GM19351 (cell line): ENCODE measurements around the gene NXN.

Experiments
- ATAC-seq: cut with Tn5 transposase; IDR thresholded peaks from one replicate; pipeline ENCODE4 v1.9.1; 2021; ENCODE audit warnings: mild to moderate bottlenecking, moderate library complexity; ENCODE audit not compliant: unreplicated experiment

NXN gene

DNA sequence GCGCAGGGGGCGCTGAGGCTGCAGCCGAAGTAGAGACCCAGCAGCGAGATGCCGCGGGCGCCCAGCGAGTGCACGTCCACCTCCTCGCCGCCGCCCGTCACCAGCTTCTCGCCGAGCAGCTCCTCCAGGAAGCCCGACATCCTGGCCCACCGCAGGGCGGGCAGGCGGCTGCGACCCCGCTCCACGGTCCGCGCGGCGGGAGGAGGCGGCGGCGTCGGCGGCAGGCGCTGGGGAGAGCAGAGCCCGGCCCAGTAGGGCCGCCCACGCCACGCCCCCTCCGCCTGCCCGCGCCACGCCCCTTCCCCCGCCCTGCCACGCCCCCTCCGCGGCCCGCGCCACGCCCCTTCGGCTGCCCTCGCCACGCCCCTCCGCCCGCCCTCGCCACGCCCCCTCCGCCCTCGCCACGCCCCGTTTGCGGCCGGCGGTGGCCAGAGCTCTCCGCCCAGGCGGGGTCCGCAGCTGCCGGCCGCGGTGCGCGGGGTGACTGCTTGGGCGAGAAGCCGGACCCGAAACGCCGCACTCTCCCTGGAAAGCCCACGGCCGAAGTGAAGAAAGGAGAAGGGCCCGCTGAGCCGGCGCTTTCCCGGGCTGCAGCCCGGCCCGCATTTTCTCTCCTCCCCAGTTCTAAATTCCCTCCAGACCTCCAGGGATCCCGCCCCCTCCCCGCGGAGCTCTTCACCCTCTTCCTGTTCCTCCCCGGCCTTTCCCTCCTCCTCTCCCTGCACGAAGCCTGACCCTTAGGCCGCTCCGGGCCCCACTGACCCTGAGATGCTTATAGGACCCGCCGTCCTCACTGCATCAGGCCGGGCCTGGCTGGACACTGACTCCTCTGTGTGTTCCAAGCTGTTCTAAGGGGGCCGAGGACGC, at the start of gene NXN:
NXN (minus strand) TSS at position 238 of the 867 bp plus-strand sequence.
- peak; percentile 66 for ATAC-seq

DNA sequence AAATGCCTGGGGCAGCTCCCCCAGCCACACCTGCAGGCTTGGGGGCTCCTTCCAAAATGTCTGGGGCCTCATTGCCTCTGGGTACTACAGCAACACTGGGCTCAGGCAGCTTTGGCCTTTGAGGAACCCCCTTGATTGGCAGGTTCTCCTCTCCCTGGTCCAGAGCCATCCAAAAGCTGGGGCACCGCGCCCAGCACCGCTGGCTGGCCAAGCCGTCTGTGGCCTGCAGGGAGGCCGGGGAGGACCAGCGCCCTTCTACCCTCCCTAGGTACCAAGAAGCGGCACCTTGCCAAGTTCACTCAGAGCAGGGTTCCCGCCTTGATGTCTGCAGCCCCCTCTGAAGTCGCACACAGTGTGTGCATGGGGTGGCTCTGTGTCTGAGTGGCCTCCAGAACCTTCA, 47.5 kb upstream of the NXN start:
- no peak for ATAC-seq

DNA sequence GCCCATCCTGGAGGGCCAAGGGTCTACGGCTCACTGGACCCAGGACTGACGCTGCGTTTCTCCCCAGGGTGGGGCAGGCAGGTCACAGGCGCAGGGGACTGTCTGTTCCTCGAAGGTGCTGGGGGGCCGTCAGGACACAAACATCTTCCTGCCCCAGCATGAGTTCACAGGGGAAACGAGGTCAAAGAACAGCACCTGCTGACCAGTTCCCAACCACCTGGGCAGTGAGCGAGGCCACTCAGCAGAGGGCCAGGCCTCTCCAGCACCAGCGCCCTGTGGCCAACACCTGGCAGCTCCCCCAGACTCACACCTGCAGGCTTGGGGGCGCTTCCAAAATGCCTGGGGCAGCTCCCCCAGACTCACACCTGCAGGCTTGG, 47.0 kb upstream of the NXN start:
- no peak for ATAC-seq

DNA sequence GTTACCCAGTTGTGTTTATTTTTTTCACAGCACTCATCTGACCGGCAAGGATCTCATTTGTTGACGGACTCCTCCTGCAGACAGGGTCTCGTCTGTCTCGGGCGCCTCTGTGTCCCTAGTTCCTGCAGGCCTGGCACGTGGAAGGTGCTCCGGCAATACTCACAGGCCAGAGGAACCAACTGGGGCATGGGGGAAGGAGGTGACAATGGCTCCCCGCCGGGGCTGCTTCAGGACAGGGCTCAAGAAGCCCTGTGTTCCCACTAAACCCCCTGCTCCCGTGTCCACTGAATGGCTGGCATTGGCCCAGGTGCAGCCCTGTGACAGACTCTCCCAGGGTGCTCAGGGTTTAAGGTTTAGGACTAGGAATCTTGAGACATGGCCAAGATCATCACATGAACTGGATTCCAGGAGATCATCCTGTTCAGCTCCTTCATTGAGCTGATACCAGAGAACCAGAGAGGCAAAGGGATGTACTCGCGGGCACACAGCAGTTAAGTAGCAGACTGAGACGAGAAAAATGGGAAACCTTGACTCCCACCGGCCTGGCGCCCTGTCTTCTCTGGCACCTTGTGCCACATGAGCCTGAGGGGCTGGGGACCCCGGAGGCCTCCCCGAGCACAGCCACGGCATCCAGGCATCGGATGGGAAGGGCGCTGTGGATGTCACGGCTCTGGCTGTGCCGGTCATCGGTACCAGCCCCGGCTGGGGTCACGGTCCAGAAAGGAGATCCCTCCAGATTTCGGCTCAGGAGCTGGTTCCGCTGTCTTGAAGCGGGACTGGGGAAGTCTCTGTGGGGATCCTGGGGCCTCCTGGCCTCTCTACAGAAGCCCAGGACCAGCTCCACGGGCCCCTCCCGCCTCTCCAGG, 46.4 kb upstream of the NXN start:
- ATAC-seq, result no peak

DNA sequence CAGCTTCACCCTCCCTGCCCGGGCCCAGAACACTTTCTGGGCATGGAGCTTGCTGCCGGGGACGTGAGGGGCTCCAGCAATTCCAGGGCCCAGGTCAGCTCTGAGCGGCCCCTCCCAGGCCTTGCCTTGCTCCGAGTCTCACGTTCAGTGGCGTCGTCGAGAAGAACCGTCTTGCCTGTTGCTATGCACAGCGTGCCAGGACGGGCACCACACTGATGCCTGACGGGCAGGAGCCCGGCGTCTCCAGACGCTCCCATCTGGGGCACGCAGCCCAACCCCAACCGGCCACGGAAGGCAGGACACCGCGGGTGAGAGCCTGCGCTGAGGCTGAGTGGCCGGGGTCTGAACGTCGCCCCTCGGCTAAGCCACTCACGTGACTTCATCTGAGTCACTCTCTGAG, 44.5 kb upstream of the NXN start:
- ATAC-seq, result no peak

DNA sequence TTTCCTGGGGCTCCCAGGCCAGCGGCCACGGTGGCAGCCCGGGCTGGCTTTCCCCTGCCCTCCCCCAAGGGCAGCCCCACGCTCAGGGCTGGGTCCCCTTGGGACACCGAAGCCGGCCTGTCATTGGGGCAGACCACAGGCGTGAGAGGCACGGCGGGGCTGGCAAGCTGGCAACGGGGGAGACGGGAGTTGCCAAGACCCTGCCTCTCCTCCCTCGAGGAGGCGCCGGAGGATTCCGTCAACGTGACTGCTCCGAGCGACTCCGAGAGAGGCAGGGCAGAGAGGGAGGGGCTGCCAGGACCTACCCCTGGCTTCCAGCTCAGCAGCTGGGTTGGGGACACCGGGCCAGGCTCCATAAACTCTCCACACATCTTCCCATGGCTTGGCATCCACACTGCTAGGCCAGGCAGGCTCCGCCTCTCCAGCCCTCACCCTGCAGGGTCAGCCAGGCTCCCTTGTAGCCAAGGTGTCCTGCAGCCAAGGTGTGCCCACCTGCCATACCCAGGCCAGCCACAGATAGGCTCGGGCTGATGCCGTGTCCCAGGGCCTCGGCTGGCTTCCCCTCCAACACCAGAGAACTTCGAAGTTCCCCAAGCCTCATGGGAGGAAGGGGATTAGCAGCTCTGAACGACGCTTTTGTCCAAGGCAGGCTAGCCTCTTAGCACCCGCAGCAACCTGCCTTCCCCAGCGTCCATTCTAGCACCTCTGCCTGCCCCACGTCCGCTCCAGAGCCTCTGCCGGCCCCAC, 42.9 kb upstream of the NXN start:
- no peak for ATAC-seq

DNA sequence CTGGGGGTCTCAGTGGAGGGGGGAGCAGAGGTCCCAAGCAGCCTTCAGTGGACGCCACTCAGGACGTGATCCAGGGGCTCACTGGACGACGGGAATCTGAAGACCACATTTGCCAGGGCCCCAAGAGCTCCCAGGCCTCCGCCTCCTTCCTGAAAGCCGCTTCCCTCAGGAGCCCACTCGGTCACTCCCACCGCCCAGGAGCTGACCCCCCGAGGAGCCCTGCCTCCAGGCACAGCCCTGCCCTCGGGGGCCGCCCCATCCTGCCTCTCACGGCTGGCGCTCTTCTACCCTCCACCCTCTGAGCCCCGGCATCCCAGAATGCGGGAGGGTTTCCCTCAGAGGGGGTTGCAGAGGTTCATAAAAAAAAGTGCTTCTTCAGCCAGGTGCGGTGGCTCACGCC, 41.6 kb upstream of the NXN start:
- ATAC-seq, result no peak

DNA sequence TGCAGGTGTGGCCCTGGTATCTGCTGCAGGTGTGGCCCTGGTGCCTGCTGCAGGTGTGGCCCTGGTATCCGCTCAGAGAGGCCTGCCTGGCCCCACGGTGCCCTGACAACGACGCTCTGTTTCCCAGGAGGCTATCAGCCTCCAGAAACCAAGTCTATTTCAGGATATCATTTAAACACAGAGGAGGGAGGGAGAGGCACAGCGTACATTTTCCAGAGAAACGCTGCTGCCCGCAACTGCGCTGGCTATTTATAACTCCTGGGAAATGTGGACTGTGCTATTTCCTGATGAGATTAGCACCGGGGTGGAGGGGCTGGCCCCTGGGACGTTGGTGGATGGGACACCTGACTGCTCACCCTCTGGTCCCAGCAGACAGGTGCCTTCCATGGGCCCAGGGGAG, 39.9 kb upstream of the NXN start:
- ATAC-seq, result no peak

DNA sequence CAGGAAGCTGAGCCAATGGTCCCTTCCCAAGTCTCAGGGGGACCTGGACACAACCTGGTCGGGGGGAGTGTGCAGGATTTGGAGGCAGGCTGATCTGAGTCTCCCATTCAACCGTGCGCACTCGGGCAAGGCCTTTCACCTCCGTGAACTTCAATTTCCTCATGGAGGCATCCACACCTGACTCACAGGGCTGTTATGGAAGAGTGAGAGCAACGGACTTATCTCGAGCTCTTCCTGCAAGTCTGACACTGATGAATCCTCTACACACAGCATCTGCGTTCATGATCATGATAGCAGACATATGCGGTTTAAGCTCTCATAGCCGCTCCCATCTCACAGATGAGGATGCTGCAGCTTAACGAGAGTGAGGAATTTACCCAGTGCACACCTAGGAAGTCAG, 39.0 kb upstream of the NXN start:
- no peak for ATAC-seq

DNA sequence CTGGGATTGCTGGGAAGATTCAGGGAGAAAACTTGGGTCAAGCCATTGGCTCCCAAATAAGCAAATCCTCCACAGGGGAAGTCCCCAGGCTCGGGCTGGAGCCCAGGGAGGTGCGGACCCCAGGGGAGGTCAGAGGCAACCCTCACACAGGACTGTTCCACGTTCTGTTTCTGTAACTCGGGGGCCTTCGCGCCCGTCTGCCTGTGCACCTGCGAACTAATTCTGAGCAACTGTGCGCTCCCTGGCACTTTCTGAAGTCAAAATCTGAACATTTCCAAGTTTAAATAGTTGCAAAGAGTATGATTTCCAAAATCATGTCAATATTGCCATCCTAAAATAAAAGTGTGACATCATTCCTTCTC, 34.1 kb upstream of the NXN start:
- no peak for ATAC-seq

DNA sequence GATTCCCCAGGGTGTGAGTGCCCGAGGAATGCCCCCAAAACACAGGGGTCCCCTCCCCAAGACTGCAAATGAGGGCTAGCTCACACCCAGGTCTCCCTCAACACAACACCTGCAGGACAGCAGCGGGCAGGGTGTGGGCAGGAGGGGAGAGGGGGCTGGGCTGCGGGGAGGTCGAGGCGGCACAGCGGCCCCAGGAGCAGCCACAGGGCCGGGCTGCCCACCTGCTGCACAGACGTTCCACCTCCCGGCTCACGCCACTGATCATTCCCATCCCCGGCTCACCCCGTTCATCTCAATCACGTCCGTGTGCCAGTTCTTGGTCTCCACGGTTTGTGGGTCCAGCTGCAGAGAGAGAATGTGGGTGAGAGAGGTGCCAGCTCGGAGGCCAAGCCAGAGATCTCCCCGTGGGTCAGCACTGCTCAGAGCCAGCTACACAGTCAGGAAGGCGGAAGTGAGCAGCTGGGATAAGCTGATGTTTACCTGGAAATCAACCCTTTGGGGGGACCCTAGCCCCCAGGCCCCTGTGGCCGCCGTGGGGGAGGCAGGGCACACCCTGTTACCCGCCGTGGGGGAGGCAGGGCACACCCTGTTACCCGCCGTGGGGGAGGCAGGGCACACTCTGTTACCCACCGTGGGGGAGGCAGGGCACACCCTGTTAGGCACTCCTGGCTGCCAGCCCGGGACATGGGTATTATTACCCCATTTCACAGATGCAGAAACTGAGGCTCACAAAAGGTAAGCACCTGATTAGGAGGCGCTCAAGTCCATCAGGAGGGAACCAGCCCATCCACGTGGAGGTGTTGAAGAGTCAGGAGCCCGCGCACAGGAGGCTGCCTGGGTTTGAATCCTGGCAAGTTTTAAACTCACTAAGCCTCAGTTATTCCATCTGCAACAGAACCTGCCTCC, 33.5 kb upstream of the NXN start:
- no peak for ATAC-seq

DNA sequence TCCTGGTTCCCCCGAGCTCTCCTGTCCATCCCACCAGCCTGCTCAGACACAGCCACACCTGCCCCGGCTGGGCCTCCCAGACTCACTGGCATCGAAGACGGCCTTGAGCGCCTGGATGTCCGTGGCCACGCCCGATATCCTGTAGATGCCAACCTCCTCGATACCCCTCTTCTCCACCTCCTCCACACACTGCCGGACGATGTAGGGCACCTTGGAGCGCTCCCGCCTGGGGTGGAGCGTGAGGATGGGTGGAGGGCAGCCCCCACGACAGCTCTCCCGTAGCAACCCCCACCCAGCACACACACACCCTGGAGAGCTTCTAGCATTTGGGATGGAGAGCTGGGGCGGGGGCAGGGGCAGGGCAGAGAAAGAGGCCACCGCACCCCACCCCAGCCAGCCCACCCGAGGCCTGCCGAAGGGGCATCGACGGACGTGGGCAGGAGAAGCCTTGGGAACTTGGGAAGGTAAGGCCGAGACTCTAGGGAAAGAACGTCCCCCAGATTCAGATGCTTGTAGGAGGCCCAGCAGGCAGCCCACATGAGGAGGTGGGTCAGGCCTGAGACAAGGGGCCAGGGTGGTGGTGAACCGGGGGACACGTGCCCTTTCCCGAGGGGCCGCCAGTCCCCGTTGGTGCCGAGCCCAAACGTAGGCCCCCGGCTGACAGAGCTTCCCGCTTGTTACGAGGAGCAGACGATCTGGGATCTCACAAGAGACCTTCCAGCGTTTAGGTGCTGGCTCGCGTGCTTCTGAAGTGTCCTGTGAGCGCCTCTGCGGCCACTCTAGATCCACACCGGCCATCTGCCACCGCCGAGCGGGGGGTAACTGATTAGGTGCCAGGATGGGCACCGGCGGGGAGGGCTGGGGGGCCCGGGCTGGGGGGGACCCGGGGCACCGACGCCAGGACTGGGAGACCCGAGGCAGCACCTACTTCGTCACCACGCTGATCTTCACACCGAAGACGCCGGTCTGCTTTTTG, 32.5 kb upstream of the NXN start:
- ATAC-seq, result no peak

DNA sequence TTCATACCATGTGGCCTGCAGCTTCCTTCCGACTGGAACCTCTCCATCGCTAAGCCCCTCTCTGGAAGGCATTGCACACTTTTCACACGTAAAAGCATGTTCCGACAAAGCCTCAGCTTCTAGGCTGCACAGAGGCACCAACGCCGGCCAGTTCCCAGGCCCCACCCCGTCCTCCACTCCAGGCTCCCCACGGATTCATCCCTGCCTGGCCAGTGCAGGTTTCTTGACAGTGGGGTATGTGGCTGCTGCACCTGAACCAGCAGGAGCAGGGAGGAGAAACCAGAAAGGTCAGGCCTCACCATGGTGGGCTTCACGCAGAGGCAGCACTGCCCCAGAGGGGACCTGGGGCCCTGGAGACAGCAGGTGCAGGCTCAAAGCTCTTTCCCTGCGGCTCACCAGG, 31.6 kb upstream of the NXN start:
- ATAC-seq, result no peak

DNA sequence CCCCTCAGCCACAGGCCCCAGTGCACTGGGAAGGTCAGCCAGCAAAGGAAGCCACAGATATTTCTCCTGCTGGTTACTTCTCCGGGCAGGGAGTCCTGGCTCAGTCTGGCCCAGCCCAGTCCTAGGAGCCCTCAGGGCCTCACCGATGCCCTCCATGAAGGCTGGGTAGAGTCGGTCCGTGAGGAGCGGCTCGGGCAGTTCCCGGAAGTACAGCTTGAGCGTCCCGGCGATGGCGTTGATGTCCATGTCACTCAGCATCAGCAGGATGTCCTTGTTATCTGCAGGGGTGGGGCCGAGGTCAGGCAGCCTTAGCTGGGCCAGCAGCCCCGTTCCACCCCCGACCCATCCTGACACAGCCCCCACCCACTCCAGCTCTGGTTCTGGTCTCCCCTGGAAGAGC, 31.0 kb upstream of the NXN start:
- ATAC-seq, result no peak

DNA sequence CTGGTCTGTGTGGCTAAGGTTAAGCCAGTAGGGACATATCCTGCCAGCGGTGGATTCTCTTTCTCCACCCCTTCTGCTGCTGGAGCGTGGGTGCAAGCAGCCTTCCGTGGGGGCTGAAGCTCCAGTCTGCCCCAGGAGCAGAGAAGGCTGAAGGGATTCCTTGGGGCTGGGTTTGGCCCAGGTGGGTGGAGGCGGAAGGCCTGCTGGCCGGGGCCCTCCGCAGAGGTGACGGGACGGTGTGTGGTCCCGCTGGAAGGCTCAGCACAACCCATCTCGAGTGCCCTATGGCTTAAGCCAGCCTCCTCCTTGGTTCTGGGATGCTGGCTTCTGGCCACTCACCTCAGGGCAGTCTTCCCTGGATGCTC, 30.5 kb upstream of the NXN start:
- ATAC-seq, result no peak

DNA sequence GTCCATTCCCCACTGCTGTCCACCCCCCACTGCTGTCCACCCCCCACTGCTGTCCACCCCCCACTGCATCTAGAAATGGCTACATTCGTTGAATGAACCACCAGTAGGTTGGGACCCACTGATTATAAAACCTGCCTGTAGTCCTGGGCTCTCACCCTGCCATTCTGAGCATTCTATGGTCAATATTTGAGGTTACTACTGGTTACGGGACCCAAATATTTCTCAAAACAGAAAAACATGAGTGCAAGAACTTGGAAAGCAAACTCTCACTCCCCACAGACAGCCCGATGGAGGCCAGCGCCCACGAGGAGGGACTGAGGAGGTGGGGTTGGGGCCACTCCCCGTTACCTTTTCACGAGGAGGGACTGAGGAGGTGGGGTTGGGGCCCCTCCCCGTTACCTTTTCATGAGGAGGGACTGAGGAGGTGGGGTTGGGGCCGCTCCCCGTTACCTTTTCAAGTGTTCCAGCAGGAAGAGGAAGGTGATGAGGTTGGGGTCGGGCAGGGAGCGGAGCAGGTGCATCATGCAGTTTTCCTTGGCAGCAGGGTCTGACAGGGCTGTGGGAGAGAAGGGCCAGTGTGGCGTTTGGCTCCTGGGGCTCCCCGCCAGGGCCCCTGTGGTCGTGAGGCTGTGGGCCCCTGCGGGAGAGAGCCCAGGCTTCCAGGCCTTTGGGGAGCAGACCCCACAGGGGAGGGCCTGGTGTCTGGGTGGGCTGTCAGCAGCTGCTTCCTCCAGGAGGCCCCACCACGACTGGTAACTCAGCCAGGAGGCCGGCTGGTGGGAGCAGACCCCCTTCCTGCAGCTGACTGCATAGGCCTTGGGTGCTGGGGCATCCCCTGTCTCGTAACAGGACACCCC, 29.9 kb upstream of the NXN start:
- no peak for ATAC-seq

DNA sequence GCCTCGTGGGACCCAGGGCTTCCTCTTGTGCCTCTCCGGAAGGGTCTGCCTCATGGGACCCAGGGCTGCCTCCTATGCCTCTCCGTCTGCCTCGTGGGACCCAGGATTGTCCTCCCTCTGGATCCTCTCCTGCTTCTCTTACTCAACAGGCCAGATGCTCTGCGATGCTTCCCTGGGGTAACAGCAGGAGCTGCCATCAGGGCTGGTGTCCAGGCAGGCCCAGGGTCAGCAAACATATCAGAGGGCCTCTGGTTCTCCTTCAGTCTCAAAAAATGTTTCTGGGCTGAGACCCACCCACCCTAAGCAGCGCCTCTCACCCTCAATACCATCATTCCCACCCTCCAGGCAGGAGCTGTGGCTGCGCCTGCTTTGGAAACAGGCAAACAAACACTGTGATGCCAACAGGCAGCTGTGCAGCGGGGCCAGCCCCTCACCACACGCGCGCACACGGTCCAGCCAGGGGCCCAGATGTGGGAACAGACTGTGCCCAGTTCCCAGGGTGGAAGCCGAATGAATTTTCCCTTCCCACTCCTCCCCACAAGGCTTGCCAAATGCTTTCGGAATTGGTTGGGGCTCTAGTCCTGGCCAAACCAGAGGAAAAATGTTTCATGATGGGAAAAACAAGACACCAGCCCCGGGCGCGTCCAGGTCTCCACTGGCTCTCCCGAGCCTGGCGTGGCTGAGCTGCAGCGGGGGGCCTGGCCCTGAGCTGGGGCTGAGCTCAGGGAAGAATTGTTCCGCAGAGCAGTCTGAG, 28.6 kb upstream of the NXN start:
- no peak for ATAC-seq
